ENCODE data around the gene SCN5A. TPM values are rescaled to one million over a fixed set of nuclear protein-coding genes. Genes with fewer than 3 reads are reported as not detected.

The SCN5A gene
- total and polyA plus RNA-seq, 2 of the 4 experiments (the other 2 are of a cell fraction): 1.9 to 2.0 TPM

DNA sequence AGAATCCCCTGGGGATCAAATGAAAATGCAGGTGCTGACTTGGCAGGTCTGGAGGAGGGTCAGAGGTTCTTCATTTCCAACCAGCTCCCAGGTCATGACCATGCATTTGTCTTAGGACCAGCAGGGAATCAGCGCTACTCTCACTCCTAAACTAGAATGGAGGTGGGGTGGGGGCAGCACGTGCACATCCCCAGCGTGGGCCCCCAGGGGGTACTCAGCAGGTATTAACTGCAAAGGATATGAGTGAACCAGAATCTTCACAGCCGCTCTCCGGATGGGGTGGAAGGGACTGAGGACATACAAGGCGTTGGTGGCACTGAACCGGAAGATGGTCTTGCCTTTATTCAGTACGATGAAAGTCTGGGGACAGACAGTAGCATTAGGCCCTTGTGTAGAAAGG, 19.4 kb downstream of the SCN5A start:
- Histone ChIP-seq H2AFZ (replicated peaks; ENCODE audit: low read length, poor library complexity) (no peak overlapping the region), H3K4me3 (ENCODE audit: insufficient read depth, low read depth, low read length) (no peak overlapping the region), H2BK120ac (ENCODE audit: low read depth, low read length) (no peak overlapping the region), H4K5ac (ENCODE audit: low read depth, low read length) (no peak overlapping the region), H3K14ac (replicated peaks; ENCODE audit: low read depth, low read length) (no peak overlapping the region), H3K23ac (ENCODE audit: low read depth, low read length) (no peak overlapping the region), H2BK15ac (ENCODE audit: low read depth, low read length) (no peak overlapping the region), H3K9me3 (ENCODE audit: control insufficient read depth, insufficient read depth, low read length) (no peaks in the 10 kb centered on the region), H2AK5ac (ENCODE audit: low read depth, low read length) (no peak overlapping the region), H4K8ac (ENCODE audit: low read depth in 2 of 2, low read length in 2 of 2) (no peak overlapping the region), H2BK5ac (ENCODE audit: low read depth, low read length, poor library complexity, severe bottlenecking) (no peak overlapping the region), H3K9ac (ENCODE audit: low read depth, low read length) (no peak overlapping the region), H3K27me3 (ENCODE audit: control insufficient read depth, insufficient read depth, low read length) (no peaks in the 10 kb centered on the region), H3K4me2 (ENCODE audit: low read depth, low read length) (no peak overlapping the region), H4K91ac (ENCODE audit: insufficient read depth, low read depth, low read length) (no peak overlapping the region), H3K56ac (ENCODE audit: extremely low read depth, insufficient read depth, low read length) (no peak overlapping the region), H3K4me1 (ENCODE audit: control insufficient read depth, insufficient read depth, low read length) (peaks cover 10% of the 10 kb centered on the region), H3K18ac (ENCODE audit: low read depth, low read length) (no peak overlapping the region), H2AK9ac (replicated peaks; ENCODE audit: low read depth, low read length, poor library complexity) (no peak overlapping the region), H2BK20ac (ENCODE audit: low read depth, low read length) (no peak overlapping the region), H3K36me3 (ENCODE audit: control insufficient read depth, insufficient read depth, low read length) (no peaks in the 10 kb centered on the region; the same call in 1 of the 2 replicates), H3K79me1 (ENCODE audit: low read depth in 1 of 2, low read length in 2 of 2) (peaks cover 0 to 7% of the 10 kb centered on the region in 2 experiments; a peak in 1 of 4 replicates), H3K4ac (ENCODE audit: low read depth, low read length) (no peak overlapping the region), H3K9me1 (ENCODE audit: insufficient read depth, low read length) (peaks cover 12% of the 10 kb centered on the region; the same call in 1 of the 2 replicates), H3K27ac (ENCODE audit: insufficient read depth, low read length) (no peak overlapping the region), H4K20me1 (ENCODE audit: insufficient read depth, low read length) (peaks cover 7% of the 10 kb centered on the region)
- dilution Hi-C loops (cut with HindIII; ENCODE audit: low sequenced_read_pairs, unreplicated experiment): no loop called here
- intact Hi-C loops (cut with micrococcal nuclease): no loop called here
- in situ Hi-C loops (cut with MboI; ENCODE audit: low sequenced_read_pairs): no loop called here
- WGBS, 2 experiments (ENCODE audit: extremely low coverage in 2 of 2, insufficient read length in 1 of 2): 20% methylated on average over 1 of the region's 8 CpGs; no CpG with 5 or more reads in 1 of the 2 experiments
- DNase-seq (no peak), ATAC-seq (ENCODE audit: low read depth) (no peak)
- TF ChIP-seq RFX5 (IDR thresholded peaks at IDR 0.05; ENCODE audit: low read depth, low read length) (no peak), POLR2A (IDR thresholded peaks at IDR 0.05; ENCODE audit: low read depth, low read length) (no peak), FOS (IDR thresholded peaks at IDR 0.05; ENCODE audit: low read depth, low read length) (no peak), RAD21 (IDR thresholded peaks at IDR 0.05; ENCODE audit: low read length) (no peak), MAZ (IDR thresholded peaks at IDR 0.05; ENCODE audit: borderline replicate concordance, low read depth, low read length) (no peak), ELK1 (IDR thresholded peaks at IDR 0.05; ENCODE audit: borderline replicate concordance, low read depth, low read length) (no peak), USF2 (IDR thresholded peaks at IDR 0.05; ENCODE audit: low read depth, low read length) (no peak), MAFK (IDR thresholded peaks at IDR 0.05; ENCODE audit: low read depth, low read length) (no peak), NFE2L2 (IDR thresholded peaks at IDR 0.05; ENCODE audit: low read depth, low read length) (no peak), CHD1 (IDR thresholded peaks at IDR 0.05; ENCODE audit: low read depth, low read length) (no peak), CTCF (conservative IDR thresholded peaks at IDR 0.05; ENCODE audit: low read depth, low read length) (no peak)
- ChIA-PET POLR2A (ENCODE audit: unreplicated experiment) (no interaction called here), CTCF (no interaction called here)
- no TSS peak for BruUV-seq (replicated peaks)

Data from IMR-90 (cell line).